Erythroblast (primary cell): ENCODE results near the gene B3GAT3.

Experiments
- DNase-seq, 2 experiments: peaks; one replicate each; lab custom pipeline; 2025; lab: John Stamatoyannopoulos, UW
- GATA1 ChIP-seq: IDR thresholded peaks from 2 replicates; pipeline ENCODE4 v1.6.1; 2011; ENCODE audit warnings: low read depth, mild to moderate bottlenecking, control low read depth, low read length, moderate library complexity
- POLR2A ChIP-seq: IDR thresholded peaks from 2 replicates; pipeline ENCODE4 v1.6.1; 2011; ENCODE audit warnings: mild to moderate bottlenecking, low read length

Gene B3GAT3

DNA sequence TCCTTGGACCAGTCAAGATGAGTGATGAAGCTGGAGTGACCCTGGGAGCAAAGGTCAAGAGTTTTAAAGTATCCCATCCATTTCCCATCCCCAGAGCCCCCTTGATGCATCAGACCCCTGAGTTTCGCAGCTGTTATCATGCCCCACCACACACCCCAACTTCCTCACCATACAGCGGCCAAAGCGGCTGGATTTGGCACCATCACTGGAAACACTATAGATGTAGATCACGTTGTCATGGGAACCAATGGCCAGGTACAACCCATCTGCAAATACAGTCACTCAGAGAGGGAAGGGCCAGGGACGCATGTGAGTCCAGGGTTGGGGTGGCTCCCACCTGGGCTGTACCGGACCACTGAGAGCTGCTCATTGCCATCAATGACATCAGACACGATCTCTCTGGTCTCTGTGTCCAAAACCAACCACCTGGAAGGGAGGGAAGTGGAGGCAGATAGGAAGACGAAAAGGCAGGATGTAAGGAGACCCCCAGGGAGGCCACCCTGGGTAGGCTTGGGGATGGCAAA, 17.9 kb downstream of the B3GAT3 start:
- peak in 1 of 2 experiments; percentile 48 for DNase-seq
- TF ChIP-seq POLR2A (no peak), GATA1 (no peak)

DNA sequence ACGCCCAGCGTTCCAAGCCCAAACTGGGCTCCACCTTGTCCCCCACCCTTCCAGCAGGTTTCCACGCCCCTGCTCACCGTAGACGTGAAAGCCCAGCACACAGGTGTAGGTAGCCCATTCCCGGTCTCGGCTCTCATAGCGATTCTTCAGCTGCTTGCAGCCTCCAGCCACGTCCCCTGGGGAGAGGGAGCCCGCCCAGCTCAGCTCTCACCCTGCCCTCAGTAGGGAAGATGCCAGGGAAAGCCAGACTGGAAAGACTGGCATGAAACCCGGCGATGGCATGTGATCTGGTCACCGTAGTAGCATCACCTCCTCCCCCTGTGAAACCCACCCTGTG, 18.7 kb downstream of the B3GAT3 start:
- DNase-seq, result no peak
- TF ChIP-seq GATA1, result no peak
- TF ChIP-seq POLR2A, result no peak

DNA sequence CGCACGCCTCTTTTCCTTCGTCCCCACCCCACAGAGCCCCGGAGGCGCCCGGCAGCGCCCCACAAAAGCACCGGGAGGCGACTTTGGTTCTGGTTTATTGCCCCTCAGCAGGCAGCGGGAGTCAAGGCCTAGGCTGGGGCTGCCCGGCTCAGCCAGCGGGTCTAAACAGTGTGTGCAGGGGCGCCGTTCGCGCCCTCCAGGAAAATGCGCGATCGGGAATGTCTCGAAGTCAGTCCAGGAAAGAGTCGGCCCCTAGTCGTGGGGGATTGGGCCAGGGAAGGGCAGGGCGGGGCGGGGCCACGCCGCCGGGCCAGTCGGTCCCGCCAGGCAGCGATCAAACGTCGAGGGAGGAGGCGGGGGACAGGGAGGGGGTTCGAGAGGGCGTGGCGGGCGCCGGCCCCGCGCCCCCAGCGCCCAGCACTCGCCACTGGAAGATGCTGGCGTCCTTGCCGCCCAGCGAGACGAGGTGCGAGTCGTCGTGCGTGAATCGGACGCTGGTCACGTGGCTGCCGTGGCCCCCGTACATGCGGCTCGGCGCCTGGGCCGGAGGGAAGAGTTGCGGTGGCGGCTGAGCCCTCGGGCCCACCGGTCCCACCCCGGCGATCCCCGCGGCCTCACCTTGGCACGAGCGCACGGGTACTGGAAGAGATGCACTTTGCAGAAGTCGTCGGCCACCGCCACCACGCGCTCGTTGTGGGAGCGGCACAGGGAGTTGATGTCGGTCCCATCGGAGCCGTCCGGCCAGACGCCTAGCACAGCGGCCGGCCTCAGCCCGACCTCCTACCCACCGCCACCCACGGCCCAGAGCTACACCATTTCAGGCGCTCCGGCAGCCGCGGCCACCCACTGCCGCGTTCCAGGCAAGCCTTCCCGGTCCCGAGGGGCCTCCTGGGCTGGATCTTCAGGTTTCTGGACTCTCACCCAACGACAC, 19.4 kb downstream of the B3GAT3 start:
- DNase-seq, result peak; percentile 72 to 75
- TF ChIP-seq GATA1, result no peak
- TF ChIP-seq POLR2A, result no peak

DNA sequence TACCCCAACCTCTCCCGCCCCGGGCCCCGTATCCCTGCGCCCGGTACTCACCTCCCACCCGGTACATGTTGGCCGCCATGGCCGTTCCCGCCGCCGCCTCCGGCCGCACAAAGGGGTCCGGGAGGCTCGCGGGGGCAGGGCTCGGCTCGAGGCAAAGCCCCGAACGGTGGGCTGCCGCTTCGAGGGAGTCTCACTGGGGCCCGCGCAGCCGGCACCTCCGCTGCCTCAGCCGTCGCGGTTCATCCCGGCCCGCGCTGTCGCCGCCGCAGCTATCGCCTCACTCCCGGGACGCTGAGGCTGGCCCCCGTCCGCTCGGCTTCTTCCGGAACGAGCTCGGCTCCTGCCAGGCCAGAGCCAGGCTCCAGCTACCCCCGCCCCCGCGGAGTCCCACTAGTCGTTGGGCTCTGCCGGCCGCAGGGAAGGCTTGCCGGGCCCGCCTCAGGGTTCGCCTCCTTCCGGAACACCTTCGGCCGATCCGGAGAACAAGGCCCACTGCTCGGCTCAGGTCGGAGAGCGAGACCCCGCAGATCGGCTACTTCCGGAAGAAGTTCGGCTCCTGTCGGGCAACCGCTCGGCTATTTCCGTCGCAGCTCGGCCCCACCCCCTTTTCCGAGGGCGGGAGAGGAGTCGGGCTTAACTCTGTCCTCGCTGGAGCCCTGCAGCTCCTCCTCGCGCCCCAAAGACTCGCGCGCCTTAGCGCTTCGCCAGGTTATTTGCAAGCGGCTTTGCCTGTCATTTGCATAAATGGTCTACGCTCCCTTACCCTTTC, 20.2 kb downstream of the B3GAT3 start, which contains the start of gene MTA2:
Gene MTA2, minus strand, starts transcription at position 494 of the 769 bp plus-strand sequence. Its CDS starts 415 bp downstream, at position 79.
- DNase-seq, result peak; percentile 99
- TF ChIP-seq POLR2A (peak; percentile 82), GATA1 (no peak)

DNA sequence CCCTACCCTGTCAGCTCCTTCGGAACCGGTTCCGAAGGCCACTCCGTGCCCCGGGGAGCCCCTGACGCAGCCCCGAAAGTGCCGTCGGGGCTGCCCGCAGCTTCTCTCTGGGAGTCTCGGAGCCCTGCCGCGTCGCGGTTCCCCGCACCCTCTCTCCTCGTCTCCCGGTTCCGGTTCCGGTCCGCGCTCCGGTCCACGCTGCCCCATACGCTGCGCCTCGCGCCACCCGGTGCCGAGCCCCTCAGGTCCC, 20.7 kb downstream of the B3GAT3 start:
- peak in 1 of 2 experiments; percentile 67 for DNase-seq

DNA sequence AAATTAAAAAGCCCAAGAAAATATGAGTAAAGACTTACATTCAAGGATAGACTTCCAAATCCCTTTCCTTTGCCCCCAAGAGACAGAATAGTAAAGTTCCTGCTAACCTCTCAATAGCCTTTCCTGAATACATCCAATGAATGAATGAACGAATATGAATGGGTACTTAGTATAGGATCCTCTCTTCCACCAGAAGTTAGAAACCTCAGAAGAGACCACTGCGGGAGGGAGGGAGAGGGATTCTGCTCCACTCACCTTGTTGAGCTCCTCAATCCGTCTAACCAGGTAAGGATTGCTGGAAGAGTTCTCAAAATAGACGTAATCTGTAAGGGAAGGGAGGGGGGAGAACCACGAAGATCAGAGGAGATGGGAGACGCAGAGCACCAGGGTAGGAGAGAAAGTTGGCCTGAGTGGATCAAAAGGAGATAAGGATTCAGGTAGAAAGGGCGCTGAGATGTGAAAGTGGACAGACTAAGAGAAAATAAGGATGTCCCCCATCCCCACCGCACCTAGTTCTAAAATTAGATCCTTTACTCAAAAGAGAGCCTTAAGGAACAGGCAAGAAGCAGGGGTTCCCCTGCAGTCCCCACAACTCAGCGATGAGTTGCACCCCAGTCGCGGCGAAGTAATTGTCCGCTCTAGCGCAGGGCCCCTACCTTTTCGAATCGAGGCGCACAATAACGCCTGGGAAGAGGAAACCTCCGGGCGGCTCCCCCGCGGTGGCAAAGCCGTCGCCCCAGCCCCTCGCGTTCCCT, 21.2 kb downstream of the B3GAT3 start:
- peak; percentile 67 to 78 for DNase-seq

More for the DNA sequence above, 20.7 kb downstream of the B3GAT3 start:
- TF ChIP-seq POLR2A (no peak), GATA1 (no peak)

DNA sequence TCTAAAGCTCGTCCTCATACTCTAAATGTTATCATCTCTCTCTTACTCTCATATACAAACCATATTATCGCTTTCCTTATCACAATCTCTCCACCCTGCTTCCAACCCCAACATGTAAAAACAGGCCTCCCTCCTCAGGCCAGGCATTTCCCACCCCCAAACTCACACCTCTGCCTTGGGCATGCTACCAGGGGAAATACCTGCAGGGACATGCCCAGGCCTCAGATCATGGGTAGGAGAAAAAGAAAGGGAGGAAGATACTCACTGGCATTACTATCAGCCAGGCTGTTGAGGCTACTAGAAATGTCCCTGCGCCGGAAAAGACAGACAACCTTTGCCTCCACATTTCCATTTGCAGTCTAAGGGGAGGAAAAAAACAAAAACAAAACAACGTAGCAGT, 21.9 kb downstream of the B3GAT3 start:
- TF ChIP-seq GATA1 (no peak), POLR2A (no peak)
- peak; percentile 46 to 58 for DNase-seq

More for the DNA sequence above, 21.2 kb downstream of the B3GAT3 start:
- no peak for TF ChIP-seq GATA1
- TF ChIP-seq POLR2A, result no peak

DNA sequence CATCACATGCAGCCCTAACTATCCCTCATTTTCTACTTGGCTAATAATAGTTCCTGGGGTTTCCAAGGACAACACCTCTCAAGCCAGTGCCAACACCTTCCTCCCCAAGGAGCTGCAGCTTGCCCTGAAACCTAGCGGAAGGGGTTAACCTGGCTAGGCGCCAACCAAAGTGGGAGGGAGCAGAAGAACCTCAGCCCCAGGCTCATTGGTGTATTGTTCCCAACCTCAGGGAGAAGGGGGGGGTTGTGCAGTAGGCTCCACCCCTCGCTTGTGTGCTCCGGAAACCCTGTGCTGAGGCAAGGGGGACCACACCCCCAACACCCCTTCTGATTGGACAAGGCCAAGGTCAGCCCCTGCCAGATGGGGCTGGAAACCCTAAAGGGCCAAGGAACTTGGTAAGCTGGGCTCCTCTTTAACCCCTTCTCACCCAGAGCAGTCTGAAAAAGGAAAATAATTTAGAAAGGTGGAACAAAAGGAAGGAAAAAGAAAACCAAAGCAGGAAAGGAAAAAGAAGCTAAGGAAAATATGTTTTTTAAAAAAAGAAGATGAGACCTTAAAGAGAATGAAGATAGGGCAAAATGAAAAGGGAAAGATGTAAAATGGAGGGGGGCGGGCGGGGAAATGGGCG, 22.6 kb downstream of the B3GAT3 start:
- TF ChIP-seq GATA1, result no peak
- TF ChIP-seq POLR2A, result peak; percentile 22
- DNase-seq, result peak; percentile 96 to 99

DNA sequence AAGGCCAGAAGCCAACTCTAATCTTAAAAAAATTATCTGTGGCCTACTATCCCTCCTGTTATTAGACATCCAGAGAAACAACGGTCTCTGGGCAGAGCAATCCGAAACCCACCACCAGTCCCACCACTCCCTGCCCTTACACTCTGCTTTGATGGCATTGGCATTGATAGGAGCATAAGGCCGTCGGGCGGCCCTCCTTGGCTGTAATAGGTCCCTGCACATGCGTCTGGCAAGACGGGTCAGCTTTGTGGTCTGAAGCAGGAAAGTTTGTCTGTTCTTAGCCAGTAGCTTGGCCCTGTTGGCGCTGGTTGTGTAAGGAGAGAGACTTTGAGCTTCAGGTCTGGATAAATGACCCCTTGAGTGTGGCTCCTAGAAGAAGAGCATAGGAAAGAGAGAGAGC, 26.7 kb downstream of the B3GAT3 start:
- TF ChIP-seq GATA1 (no peak), POLR2A (no peak)
- no peak for DNase-seq

DNA sequence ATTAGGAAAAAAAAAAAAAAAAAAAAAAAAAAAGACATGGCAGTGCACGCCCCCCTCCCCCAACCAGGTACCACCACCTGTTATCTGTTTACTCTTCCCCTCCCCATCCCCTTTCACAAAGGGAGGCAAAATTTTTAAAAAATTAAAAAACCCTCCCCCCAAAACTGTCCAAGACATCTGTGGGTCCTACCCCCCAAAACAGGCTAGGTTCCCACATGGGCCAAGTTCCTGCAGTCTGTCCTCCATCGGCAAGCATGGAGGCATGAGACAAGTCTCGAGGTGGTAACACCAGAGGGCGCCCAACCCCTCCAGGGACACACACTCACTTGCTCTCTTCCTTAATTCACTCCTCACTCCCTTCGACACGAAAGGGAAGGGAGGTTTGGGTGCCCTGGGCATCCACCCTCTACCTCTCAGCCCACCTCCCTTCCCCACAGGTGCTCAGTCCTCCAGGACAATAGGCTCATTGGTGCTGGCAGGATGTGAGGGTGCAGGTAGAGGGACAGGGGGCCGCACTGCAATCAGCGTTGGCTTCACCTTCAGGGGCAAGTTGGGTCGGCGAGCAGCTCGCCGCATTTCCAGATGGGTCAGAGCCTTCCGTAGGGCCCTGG, 28.2 kb downstream of the B3GAT3 start:
- TF ChIP-seq POLR2A, result no peak
- no peak for TF ChIP-seq GATA1
- peak; percentile 88 to 90 for DNase-seq

DNA sequence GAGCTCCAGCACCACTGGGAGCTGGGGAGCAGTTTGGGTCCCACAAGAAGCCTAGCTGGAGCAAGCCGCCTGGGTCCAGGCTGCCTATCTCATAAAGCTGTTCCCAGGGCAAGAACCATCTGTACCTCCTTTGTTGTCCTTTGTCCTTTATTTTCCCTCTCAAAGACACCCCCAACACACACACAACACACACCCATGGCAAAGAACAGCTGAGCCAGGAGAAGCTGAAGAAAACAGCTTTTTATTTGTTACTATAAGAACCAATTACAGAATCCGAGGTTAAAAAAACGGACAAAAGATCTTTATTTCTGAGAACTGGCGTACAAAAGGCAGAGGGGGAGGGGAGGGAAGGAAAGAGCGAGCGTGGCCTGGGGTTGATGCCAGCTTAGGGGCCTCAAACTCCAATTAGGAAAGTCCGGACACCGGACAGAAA, 28.8 kb downstream of the B3GAT3 start:
- no peak for DNase-seq

DNA sequence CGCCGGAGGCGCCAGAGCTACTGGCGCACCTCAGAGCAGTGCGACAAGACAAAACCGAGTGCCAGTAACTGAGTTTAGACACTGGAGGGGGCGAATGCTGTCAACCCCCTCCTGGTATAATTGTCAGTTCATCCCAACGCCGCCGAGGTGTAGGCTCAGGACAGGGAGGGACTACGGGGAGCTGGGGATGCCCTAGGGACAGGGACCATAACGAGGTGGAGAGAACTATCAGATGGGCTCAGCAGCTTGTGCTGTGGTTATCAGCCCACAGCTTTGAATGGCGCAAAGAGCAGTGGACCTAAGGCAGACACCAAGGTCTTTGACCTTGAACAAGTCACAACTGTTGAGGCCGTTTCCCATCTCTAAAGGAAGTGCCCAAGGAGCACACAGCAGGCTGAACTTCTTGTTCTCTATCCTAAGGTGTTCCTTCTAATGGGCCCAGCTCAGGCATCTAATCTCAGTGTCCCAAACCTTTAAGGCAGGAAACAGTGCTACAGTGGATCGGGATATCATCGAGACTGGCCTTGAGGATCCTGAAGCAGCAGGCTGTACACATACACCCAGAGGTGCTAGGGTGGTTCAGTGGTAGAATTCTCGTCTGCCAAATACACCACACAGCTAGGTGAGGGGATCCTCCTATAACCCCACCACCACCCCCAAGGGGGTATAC, 29.5 kb downstream of the B3GAT3 start:
- TF ChIP-seq POLR2A (no peak), GATA1 (no peak)
- DNase-seq, result peak; percentile 81 to 89

More for the DNA sequence above, 28.8 kb downstream of the B3GAT3 start:
- no peak for TF ChIP-seq POLR2A
- TF ChIP-seq GATA1, result no peak
